ENCODE results near the gene EIF4G3. TPM values are rescaled to one million over a fixed set of nuclear protein-coding genes. Genes with fewer than 3 reads are reported as not detected.

EIF4G3 gene
- total RNA-seq, 1 experiment from 2014 or later = 86.8 TPM

DNA sequence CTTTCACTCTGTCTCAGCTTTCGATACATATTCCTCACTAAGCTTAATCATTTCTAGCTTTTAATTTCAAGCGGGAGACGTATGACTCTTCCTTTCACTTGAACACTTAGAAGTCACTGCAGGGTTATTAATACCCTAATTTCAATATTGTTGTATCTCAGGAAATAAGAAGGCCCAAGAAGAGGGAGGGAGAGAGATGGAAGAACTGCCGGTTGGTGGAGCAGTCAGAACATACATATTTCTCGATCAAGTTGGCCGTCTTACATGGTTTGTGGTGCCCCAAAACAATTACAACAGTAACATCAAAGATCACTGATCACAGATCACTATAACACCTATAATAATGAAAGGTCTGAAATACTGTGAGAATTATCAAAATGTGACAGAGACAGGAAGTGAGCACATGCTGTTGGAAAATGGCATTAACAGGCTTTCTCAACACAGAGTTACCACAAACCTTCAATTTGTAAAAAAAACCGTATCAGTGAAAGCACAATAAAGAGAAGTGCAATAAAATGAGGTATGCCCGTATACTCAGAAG, 244.2 kb downstream of the EIF4G3 start:
- no peaks in the 10 kb centered on the region for H3K9me3 ChIP-seq (ENCODE audit: low read depth, low read length, poor library complexity, severe bottlenecking)
- no peak overlapping the region for H3K27ac ChIP-seq (ENCODE audit: low read depth, low read length, poor library complexity, severe bottlenecking)
- H3K4me3 ChIP-seq (ENCODE audit: low read depth, low read length, poor library complexity, severe bottlenecking) = no peak overlapping the region
- no peak for DNase-seq (ENCODE audit: low spot score)
- ChIA-PET POLR2A (ENCODE audit: low non-redundant PET) (no interaction called here), CTCF (no interaction called here)
- H3K27me3 ChIP-seq (replicated peaks; ENCODE audit: insufficient read depth, low read depth, low read length, poor library complexity) = no peaks in the 10 kb centered on the region
- H3K36me3 ChIP-seq (ENCODE audit: insufficient read depth, low read length, poor library complexity, severe bottlenecking) = no peaks in the 10 kb centered on the region
- TF ChIP-seq, protein P1, sequence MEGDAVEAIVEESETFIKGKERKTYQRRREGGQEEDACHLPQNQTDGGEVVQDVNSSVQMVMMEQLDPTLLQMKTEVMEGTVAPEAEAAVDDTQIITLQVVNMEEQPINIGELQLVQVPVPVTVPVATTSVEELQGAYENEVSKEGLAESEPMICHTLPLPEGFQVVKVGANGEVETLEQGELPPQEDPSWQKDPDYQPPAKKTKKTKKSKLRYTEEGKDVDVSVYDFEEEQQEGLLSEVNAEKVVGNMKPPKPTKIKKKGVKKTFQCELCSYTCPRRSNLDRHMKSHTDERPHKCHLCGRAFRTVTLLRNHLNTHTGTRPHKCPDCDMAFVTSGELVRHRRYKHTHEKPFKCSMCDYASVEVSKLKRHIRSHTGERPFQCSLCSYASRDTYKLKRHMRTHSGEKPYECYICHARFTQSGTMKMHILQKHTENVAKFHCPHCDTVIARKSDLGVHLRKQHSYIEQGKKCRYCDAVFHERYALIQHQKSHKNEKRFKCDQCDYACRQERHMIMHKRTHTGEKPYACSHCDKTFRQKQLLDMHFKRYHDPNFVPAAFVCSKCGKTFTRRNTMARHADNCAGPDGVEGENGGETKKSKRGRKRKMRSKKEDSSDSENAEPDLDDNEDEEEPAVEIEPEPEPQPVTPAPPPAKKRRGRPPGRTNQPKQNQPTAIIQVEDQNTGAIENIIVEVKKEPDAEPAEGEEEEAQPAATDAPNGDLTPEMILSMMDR (conservative IDR thresholded peaks at IDR 0.05; ENCODE audit: low read depth, low read length) = no peak
- intact Hi-C loops (cut with micrococcal nuclease; ENCODE audit: unreplicated experiment) = no loop called here
- no TSS peak for BruUV-seq (replicated peaks)
- no peaks in the 10 kb centered on the region for H3K4me1 ChIP-seq (ENCODE audit: insufficient read depth, low read length, poor library complexity, severe bottlenecking)

DNA sequence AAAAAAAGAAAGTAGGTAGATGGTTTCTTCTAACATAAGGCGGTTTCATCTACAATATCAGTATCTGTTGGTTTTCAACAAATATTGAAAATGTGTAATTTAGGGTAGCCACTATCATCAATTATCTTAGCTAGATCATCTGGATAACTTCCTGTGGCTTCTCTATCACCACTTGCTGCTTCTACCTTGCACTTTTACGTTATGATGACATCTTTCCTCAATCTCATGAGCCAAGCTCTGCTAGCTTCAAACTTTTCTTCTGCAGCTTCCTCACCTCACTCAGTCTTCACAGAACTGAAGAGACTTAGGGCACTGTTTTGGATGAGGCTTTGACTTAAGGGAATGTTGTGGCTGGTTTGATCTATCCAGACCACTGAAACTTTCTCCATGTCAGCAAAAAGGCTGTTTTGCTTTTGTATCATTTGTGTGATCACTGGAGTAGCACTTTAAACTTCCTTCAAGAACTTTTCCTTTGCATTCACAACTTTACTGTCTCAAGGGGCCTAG, 244.7 kb downstream of the EIF4G3 start:
- no peak for TF ChIP-seq EZH2 (IDR thresholded peaks at IDR 0.05; ENCODE audit: borderline replicate concordance, low read depth, low read length, poor library complexity, severe bottlenecking)
- TF ChIP-seq, protein P1 (conservative IDR thresholded peaks at IDR 0.05; ENCODE audit: low read depth, low read length) = no peak
- no peaks in the 10 kb centered on the region for H3K4me1 ChIP-seq (ENCODE audit: insufficient read depth, low read length, poor library complexity, severe bottlenecking)
- H3K27me3 ChIP-seq (replicated peaks; ENCODE audit: insufficient read depth, low read depth, low read length, poor library complexity) = no peaks in the 10 kb centered on the region
- ChIA-PET POLR2A (ENCODE audit: low non-redundant PET) (no interaction called here), CTCF (no interaction called here)
- no peaks in the 10 kb centered on the region for H3K9me3 ChIP-seq (ENCODE audit: low read depth, low read length, poor library complexity, severe bottlenecking)
- intact Hi-C loops (cut with micrococcal nuclease; ENCODE audit: unreplicated experiment) = no loop called here
- DNase-seq (ENCODE audit: low spot score) = no peak
- no peak overlapping the region for H3K4me3 ChIP-seq (ENCODE audit: low read depth, low read length, poor library complexity, severe bottlenecking)
- no peak overlapping the region for H3K27ac ChIP-seq (ENCODE audit: low read depth, low read length, poor library complexity, severe bottlenecking)
- BruUV-seq (replicated peaks) = no TSS peak
- H3K36me3 ChIP-seq (ENCODE audit: insufficient read depth, low read length, poor library complexity, severe bottlenecking) = no peaks in the 10 kb centered on the region

DNA sequence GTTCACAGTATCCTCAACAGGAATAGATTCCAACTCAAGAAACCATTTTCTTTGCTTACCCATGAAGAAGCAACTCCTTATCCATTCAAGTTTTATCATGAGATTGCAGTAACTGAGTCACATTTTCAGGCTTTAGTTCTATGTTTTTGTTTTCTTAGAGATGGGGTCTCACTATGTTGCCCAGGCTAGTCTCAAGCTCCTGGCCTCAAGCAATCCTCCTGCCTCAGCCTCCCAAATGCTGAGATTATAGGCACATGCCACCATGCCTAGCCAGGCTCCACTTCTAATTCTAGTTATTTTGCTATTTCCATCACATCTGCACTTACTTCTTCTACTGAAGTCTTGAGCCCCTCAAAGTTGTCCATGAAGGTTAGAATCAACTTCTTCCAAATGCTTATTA, 246.3 kb downstream of the EIF4G3 start:
- TF ChIP-seq, protein P1 (conservative IDR thresholded peaks at IDR 0.05; ENCODE audit: low read depth, low read length) = no peak
- no peak for TF ChIP-seq EZH2 (IDR thresholded peaks at IDR 0.05; ENCODE audit: borderline replicate concordance, low read depth, low read length, poor library complexity, severe bottlenecking)
- Histone ChIP-seq H3K4me1 (ENCODE audit: insufficient read depth, low read length, poor library complexity, severe bottlenecking) (no peaks in the 10 kb centered on the region), H3K27ac (ENCODE audit: low read depth, low read length, poor library complexity, severe bottlenecking) (no peak overlapping the region), H3K36me3 (ENCODE audit: insufficient read depth, low read length, poor library complexity, severe bottlenecking) (no peaks in the 10 kb centered on the region), H3K27me3 (replicated peaks; ENCODE audit: insufficient read depth, low read depth, low read length, poor library complexity) (no peaks in the 10 kb centered on the region), H3K9me3 (ENCODE audit: low read depth, low read length, poor library complexity, severe bottlenecking) (no peaks in the 10 kb centered on the region), H3K4me3 (ENCODE audit: low read depth, low read length, poor library complexity, severe bottlenecking) (no peak overlapping the region)
- CTCF ChIA-PET = no interaction called here
- POLR2A ChIA-PET (ENCODE audit: low non-redundant PET) = no interaction called here
- no peak for DNase-seq (ENCODE audit: low spot score)
- no TSS peak for BruUV-seq (replicated peaks)
- intact Hi-C loops (cut with micrococcal nuclease; ENCODE audit: unreplicated experiment) = no loop called here

Measured in A673 (cell line).